ENCODE results near the gene BRAF. TPM values are rescaled to one million over a fixed set of nuclear protein-coding genes. Genes with fewer than 3 reads are reported as not detected.

BRAF gene
- total RNA-seq, 1 donor from 2014 or later, result 26.0 TPM

- H3K4me2 ChIP-seq (ENCODE audit: low read length), result no peak overlapping the region
- Mint-ChIP-seq H3K4me3 (ENCODE audit: unreplicated experiment) (no peak overlapping the region), H3K4me1 (ENCODE audit: low read depth, unreplicated experiment) (peaks cover 4% of the 10 kb centered on the region), H3K27ac (ENCODE audit: unreplicated experiment) (no peak overlapping the region), H3K9me3 (ENCODE audit: unreplicated experiment) (no peaks in the 10 kb centered on the region), H3K36me3 (ENCODE audit: low read depth, unreplicated experiment) (no peaks in the 10 kb centered on the region), H3K27me3 (ENCODE audit: low read depth, unreplicated experiment) (peaks cover 4% of the 10 kb centered on the region)
- H3K79me2 ChIP-seq (ENCODE audit: insufficient read depth, low read length), result no peaks in the 10 kb centered on the region
- H2AFZ ChIP-seq (ENCODE audit: low read depth, low read length), result no peak overlapping the region
- H3K36me3 ChIP-seq (ENCODE audit: insufficient read depth, low read length), result no peaks in the 10 kb centered on the region
- H3K4me1 ChIP-seq (ENCODE audit: insufficient read depth, low read length), result peaks cover 8% of the 10 kb centered on the region
- no peaks in the 10 kb centered on the region for H4K20me1 ChIP-seq (ENCODE audit: insufficient read depth, low read length)
- FAIRE-seq (no peak), DNase-seq (ENCODE audit: low read depth) (no peak)
- no peak overlapping the region for H3K9ac ChIP-seq (ENCODE audit: low read length)
- no peaks in the 10 kb centered on the region for H3K27me3 ChIP-seq (ENCODE audit: insufficient read depth, low read length)
- TF ChIP-seq, protein P1, sequence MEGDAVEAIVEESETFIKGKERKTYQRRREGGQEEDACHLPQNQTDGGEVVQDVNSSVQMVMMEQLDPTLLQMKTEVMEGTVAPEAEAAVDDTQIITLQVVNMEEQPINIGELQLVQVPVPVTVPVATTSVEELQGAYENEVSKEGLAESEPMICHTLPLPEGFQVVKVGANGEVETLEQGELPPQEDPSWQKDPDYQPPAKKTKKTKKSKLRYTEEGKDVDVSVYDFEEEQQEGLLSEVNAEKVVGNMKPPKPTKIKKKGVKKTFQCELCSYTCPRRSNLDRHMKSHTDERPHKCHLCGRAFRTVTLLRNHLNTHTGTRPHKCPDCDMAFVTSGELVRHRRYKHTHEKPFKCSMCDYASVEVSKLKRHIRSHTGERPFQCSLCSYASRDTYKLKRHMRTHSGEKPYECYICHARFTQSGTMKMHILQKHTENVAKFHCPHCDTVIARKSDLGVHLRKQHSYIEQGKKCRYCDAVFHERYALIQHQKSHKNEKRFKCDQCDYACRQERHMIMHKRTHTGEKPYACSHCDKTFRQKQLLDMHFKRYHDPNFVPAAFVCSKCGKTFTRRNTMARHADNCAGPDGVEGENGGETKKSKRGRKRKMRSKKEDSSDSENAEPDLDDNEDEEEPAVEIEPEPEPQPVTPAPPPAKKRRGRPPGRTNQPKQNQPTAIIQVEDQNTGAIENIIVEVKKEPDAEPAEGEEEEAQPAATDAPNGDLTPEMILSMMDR (IDR thresholded peaks at IDR 0.05; ENCODE audit: insufficient read depth, low read depth, low read length), result no peak
- TF ChIP-seq EZH2 (IDR thresholded peaks at IDR 0.05; ENCODE audit: insufficient read depth, low read length), result no peak
- no peak overlapping the region for H3K27ac ChIP-seq (ENCODE audit: low read depth, low read length)
- no peak overlapping the region for H3K4me3 ChIP-seq (ENCODE audit: insufficient read depth, low read depth, low read length)
- no peaks in the 10 kb centered on the region for H3K9me3 ChIP-seq (ENCODE audit: insufficient read depth, low read depth, low read length)
Observed at GRCh38 chr7:140669352-140669751, 255.4 kb downstream of the BRAF start.

Other genes starting within 250 kb of the BRAF start
- 218 and 254 TPM in 2 replicates for gene NDUFB2, start 228.2 kb downstream of the BRAF start, total RNA-seq
- gene MRPS33, start 90.0 kb upstream of the BRAF start, total RNA-seq, result 52.1 and 53.8 TPM in 2 replicates
- 2.2 and 3.9 TPM in 2 replicates for gene TMEM178B, start 149.1 kb upstream of the BRAF start, total RNA-seq

Measured in astrocyte (in vitro differentiated cells and primary cell).